Measurements from ENCODE around the gene RXFP1.

RXFP1 gene

GRCh38 chr4:158676076-158676475 is 154.4 kb downstream of the RXFP1 start:
- no peak for DNase-seq

GRCh38 chr4:158678767-158679166 is 157.1 kb downstream of the RXFP1 start:
- DNase-seq: no peak

- DNase-seq: no peak
Observed at GRCh38 chr4:158681629-158682028, 159.9 kb downstream of the RXFP1 start.

GRCh38 chr4:158682066-158682465 is 160.4 kb downstream of the RXFP1 start:
- no peak for DNase-seq

- no peak for DNase-seq
Observed at GRCh38 chr4:158688813-158689212, 167.1 kb downstream of the RXFP1 start.
